K562 (cell line): ENCODE data around the gene PYGM. TPM values are rescaled to one million over a fixed set of nuclear protein-coding genes. Genes with fewer than 3 reads are reported as not detected.

Source experiments
- ATAC-seq: fragments of 200-7000 bp; cut with Tn5 transposase; 3 replicates; pipeline ENCODE4 v1.9.1; 2020; ENCODE audit warnings: moderate library complexity
- BruUV-seq: library from RNA; stranded (reverse); fragments of 400-500 nt; replicated peaks from 2 replicates; lab custom pipeline; 2021; lab: Mats Ljungman, UMichigan
- CTCF ChIA-PET: fragments of 300-600 bp; formaldehyde crosslinking; extraction: SDS; loops from one replicate; lab custom pipeline; 2021; ENCODE audit warnings: low intra/inter-chr PET ratio; lab: Yijun Ruan, JAX
- POLR2A ChIA-PET: fragments of 300-600, 350-650 bp; sonication (Branson Sonifier 250); formaldehyde crosslinking; extraction: SDS; loops from one replicate; lab custom pipeline; 2021; ENCODE audit warnings: antibody characterized with exemption, inconsistent platforms; lab: Yijun Ruan, JAX
- DNase-seq, 4 experiments: peaks; one replicate each; pipeline versions ENCODE4 v3.0.0 to v3.0.0-alpha.2; 2011 to 2018; ENCODE audit warnings: low spot score in 3 of 4, mixed read lengths in 3 of 4; ENCODE audit errors: extremely low read depth in 1 of 4
- FAIRE-seq: peaks from 2 replicates; lab custom pipeline; 2011; peaks lifted over from hg19 to GRCh38; lab: Jason Lieb, UNC
- H2AFZ ChIP-seq: 2 replicates; pipeline ENCODE4 v1.6.0; 2011; ENCODE audit warnings: low read depth, low read length, control low read depth, inconsistent platforms
- H3K27ac ChIP-seq: fragments of 200-600 bp; 3 replicates; pipeline ENCODE4 v1.8.0; 2011; ENCODE audit warnings: low read depth, mild to moderate bottlenecking, control low read depth, inconsistent platforms, low read length, moderate library complexity, mixed read lengths; ENCODE audit errors: extremely low read depth
- H3K27me3 ChIP-seq, 2 experiments: fragments of 300-600 bp in 1 of 2; 2 replicates in 1 of 2; 3 replicates in 1 of 2; pipeline versions ENCODE4 v1.6.0 to v1.8.0; 2011; ENCODE audit warnings: inconsistent platforms in 2 of 2, low read length in 2 of 2, mild to moderate bottlenecking in 1 of 2, mixed read lengths in 1 of 2, moderate library complexity in 1 of 2; ENCODE audit not compliant: control insufficient read depth in 2 of 2, insufficient read depth in 2 of 2
- H3K36me3 ChIP-seq: fragments of 300-600 bp; 3 replicates; pipeline ENCODE4 v1.8.0; 2011; ENCODE audit warnings: mild to moderate bottlenecking, low read length, inconsistent platforms; ENCODE audit not compliant: control insufficient read depth, insufficient read depth
- H3K4me1 ChIP-seq, 2 experiments: fragments of 200-600 bp in 1 of 2; replicated peaks in 1 of 2; 2 replicates in 1 of 2; 3 replicates in 1 of 2; pipeline versions ENCODE4 v1.5.1 to v1.8.0; 2011; ENCODE audit warnings: inconsistent platforms in 2 of 2, low read length in 2 of 2, mild to moderate bottlenecking in 1 of 2, mixed read lengths in 1 of 2, moderate library complexity in 1 of 2; ENCODE audit not compliant: control insufficient read depth in 2 of 2, insufficient read depth in 2 of 2
- H3K4me2 ChIP-seq: 2 replicates; pipeline ENCODE4 v1.6.1; 2011; ENCODE audit warnings: low read length, control low read depth, inconsistent platforms, mixed read lengths; ENCODE audit not compliant: insufficient read depth
- H3K4me3 ChIP-seq: fragments of 200-600 bp; sonication (generic), shearing (Covaris generic); 2 replicates; pipeline ENCODE4 v1.5.1; 2016; ENCODE audit warnings: control low read depth, inconsistent platforms
- H3K79me2 ChIP-seq: fragments of 200-600 bp; 3 replicates; pipeline ENCODE4 v1.8.0; 2011; ENCODE audit warnings: low read length, inconsistent platforms; ENCODE audit not compliant: control insufficient read depth, insufficient read depth
- H3K9ac ChIP-seq, 2 experiments: 2 replicates each; pipeline versions ENCODE4 v1.6.0 to v1.6.1; 2011; ENCODE audit warnings: low read depth in 2 of 2, low read length in 2 of 2, control low read depth in 1 of 2, inconsistent platforms in 1 of 2, mild to moderate bottlenecking in 1 of 2, mixed read lengths in 1 of 2; ENCODE audit not compliant: insufficient read depth in 1 of 2
- H3K9me1 ChIP-seq: one replicate; pipeline ENCODE4 v1.6.0; 2011; ENCODE audit warnings: inconsistent platforms, mild to moderate bottlenecking, low read length, moderate library complexity; ENCODE audit not compliant: control insufficient read depth, insufficient read depth
- H3K9me3 ChIP-seq: replicated peaks from 2 replicates; pipeline ENCODE4 v1.5.1; 2011; ENCODE audit warnings: low read depth, low read length, inconsistent platforms; ENCODE audit not compliant: control insufficient read depth, insufficient read depth
- H4K20me1 ChIP-seq: replicated peaks from 2 replicates; pipeline ENCODE4 v1.6.1; 2011; ENCODE audit warnings: low read length, inconsistent platforms, mixed read lengths; ENCODE audit not compliant: control insufficient read depth, insufficient read depth
- ATF2 ChIP-seq: sonication (generic); formaldehyde crosslinking; IDR thresholded peaks from 2 replicates; pipeline ENCODE4 v1.8.1; 2022; ENCODE audit warnings: missing genetic modification reagents
- EZH2 ChIP-seq: IDR thresholded peaks from 2 replicates; pipeline ENCODE4 v1.6.1; 2012; ENCODE audit warnings: low read depth, mild to moderate bottlenecking, inconsistent platforms, low read length, borderline replicate concordance
- RBM22 ChIP-seq: fragments of 200-400 bp; formaldehyde crosslinking; IDR thresholded peaks from 2 replicates; pipeline ENCODE4 v1.6.1; 2018; ENCODE audit warnings: low read length, low read depth; ENCODE audit not compliant: poor library complexity, severe bottlenecking
- WGBS: fragments of 100-300 bp; shearing (Covaris generic); methylation state at CpG from one replicate; pipeline ENCODE4 v1.1.6; 2016; ENCODE audit warnings: low coverage, mixed read lengths; ENCODE audit not compliant: insufficient coverage; ENCODE audit errors: missing lambda C conversion rate; 5-methylcytosine and 5-hydroxymethylcytosine counted together
- in situ Hi-C: fragments of 300-500 bp; cut with MboI; formaldehyde crosslinking; loops from 4 replicates; pipeline ENCODE4 v1.15.0; 2018; ENCODE audit warnings: inconsistent platforms, mixed read lengths
- intact Hi-C: fragments of 100-400 bp; cut with micrococcal nuclease; formaldehyde crosslinking; loops from 2 replicates; pipeline ENCODE4 v1.14.2; 2022
- polyA plus RNA-seq, 8 experiments: library from polyadenylated mRNA; depleted of rRNA in 4 of 8; stranded (reverse) in 5 of 8; unstranded in 3 of 8; fragments of >200 nt; fragmentation: Nextera tagmentation in 2 of 8; fragmentation: Illumina TruSeq in 1 of 8; extraction: Ambion mirVana in 2 of 8; extraction: Trizol in 1 of 8; gene quantifications; 2 replicates each; pipeline versions ENCODE4 v1.2.1 to v1.2.3, GENCODE V29; 2011 to 2014; ENCODE audit warnings: inconsistent platforms in 1 of 8, missing spikeins in 1 of 8
- total RNA-seq, 7 experiments: library from RNA; depleted of rRNA in 6 of 7; stranded (reverse); fragments of >200 nt in 6 of 7; fragmentation: Illumina TruSeq in 2 of 7; extraction: Trizol in 2 of 7; gene quantifications; 2 replicates each; pipeline versions ENCODE4 v1.2.1 to v1.2.3, GENCODE V29; 2011 to 2021; ENCODE audit warnings: low replicate concordance in 1 of 7

PYGM gene
- total and polyA plus RNA-seq, 9 of the 15 experiments (the other 6 are each of a cell fraction or from before 2014, with no cell fraction given) = 0.07 to 1.5 (median 0.68) TPM

GRCh38 chr11:64805481-64805880 lies 45.7 kb upstream of the PYGM start:
- H3K36me3 ChIP-seq = peaks cover 55% of the 10 kb centered on the region; the same call in 2 of the 3 replicates
- H3K9me3 ChIP-seq = no peaks in the 10 kb centered on the region
- H3K27me3 ChIP-seq = no peaks in the 10 kb centered on the region
- in situ Hi-C loops = no loop called here
- H3K4me1 ChIP-seq = peaks cover 33 to 60% of the 10 kb centered on the region in 2 experiments
- no peak overlapping the region for H3K27ac ChIP-seq
- no peak overlapping the region for H3K4me3 ChIP-seq
- DNase-seq (no peak), FAIRE-seq (no peak), ATAC-seq (no peak)
- ChIA-PET POLR2A (no interaction called here), CTCF (interaction anchor here (0.6 kb wide), 1 partner anchor 34 kb away, joined by 3 read pairs; no protein-coding TSS in a partner anchor)
- no peak overlapping the region for H3K9ac ChIP-seq
- H3K4me2 ChIP-seq = no peak overlapping the region
- no peaks in the 10 kb centered on the region for H4K20me1 ChIP-seq
- peaks cover 15% of the 10 kb centered on the region for H3K79me2 ChIP-seq
- H2AFZ ChIP-seq = no peak overlapping the region
- no peaks in the 10 kb centered on the region for H3K9me1 ChIP-seq
- TF ChIP-seq ATF2 (no peak), EZH2 (no peak), RBM22 (no peak)
- no TSS peak for BruUV-seq
- intact Hi-C loops = no loop called here
- WGBS = 97% methylated on average over 3 of the region's 9 CpGs
